NCI-H2227 treated with DMSO at 0.1 percent for 48 hours (cell line): ENCODE measurements around the gene SNX14.

ENCODE experiments used
- DNase-seq: peaks from one replicate; lab custom pipeline; 2025; lab: John Stamatoyannopoulos, UW

SNX14 gene

GRCh38 chr6:85506441-85507093 lies 87.1 kb downstream of the SNX14 start:
- no peak for DNase-seq

- DNase-seq, result no peak
Observed at GRCh38 chr6:85498596-85499258, 94.9 kb downstream of the SNX14 start.

GRCh38 chr6:85496856-85497255 lies 96.8 kb downstream of the SNX14 start:
- DNase-seq, result no peak

GRCh38 chr6:85496009-85496579 lies 97.6 kb downstream of the SNX14 start:
- DNase-seq, result no peak

- DNase-seq, result no peak
Observed at GRCh38 chr6:85494547-85495536, 98.8 kb downstream of the SNX14 start.

GRCh38 chr6:85493389-85493788 lies 100.3 kb downstream of the SNX14 start:
- DNase-seq, result no peak

- DNase-seq, result no peak
Observed at GRCh38 chr6:85490516-85491248, 103.0 kb downstream of the SNX14 start.

GRCh38 chr6:85484948-85485347 lies 108.7 kb downstream of the SNX14 start:
- DNase-seq, result no peak

GRCh38 chr6:85483846-85484245 lies 109.8 kb downstream of the SNX14 start:
- no peak for DNase-seq

- DNase-seq, result peak; percentile 14
Observed at GRCh38 chr6:85482905-85483700, 110.6 kb downstream of the SNX14 start.

- DNase-seq, result no peak
Observed at GRCh38 chr6:85482206-85482904, 111.3 kb downstream of the SNX14 start.

GRCh38 chr6:85479208-85479607 lies 114.5 kb downstream of the SNX14 start:
- no peak for DNase-seq

GRCh38 chr6:85476532-85476931 lies 117.1 kb downstream of the SNX14 start:
- no peak for DNase-seq

GRCh38 chr6:85473748-85474147 lies 119.9 kb downstream of the SNX14 start:
- DNase-seq, result no peak

- no peak for DNase-seq
Observed at GRCh38 chr6:85472744-85473143, 120.9 kb downstream of the SNX14 start.

- no peak for DNase-seq
Observed at GRCh38 chr6:85470023-85470410, 123.6 kb downstream of the SNX14 start.

GRCh38 chr6:85469276-85470022 lies 124.2 kb downstream of the SNX14 start:
- no peak for DNase-seq

- DNase-seq, result no peak
Observed at GRCh38 chr6:85468326-85468725, 125.3 kb downstream of the SNX14 start.

- no peak for DNase-seq
Observed at GRCh38 chr6:85465762-85466161, 127.9 kb downstream of the SNX14 start.
